ENCODE measurements around the gene PAPOLB.
"Not testable (repeated sequence)": the region's sequence is repeated elsewhere in the genome, so short reads cannot be mapped to it uniquely, and the experiment has no call there.

Gene PAPOLB

GRCh38 chr7:4861673-4862072 lies at the start of gene PAPOLB:
Gene PAPOLB (minus strand): TSS chr7:4862030. CDS start chr7:4861810, 220 bp downstream.
- DNase-seq = no peak

GRCh38 chr7:4911111-4911828 lies 49.4 kb upstream of the PAPOLB start:
- DNase-seq = no peak

GRCh38 chr7:4906682-4907081 lies 44.9 kb upstream of the PAPOLB start:
- no peak for DNase-seq

DNA sequence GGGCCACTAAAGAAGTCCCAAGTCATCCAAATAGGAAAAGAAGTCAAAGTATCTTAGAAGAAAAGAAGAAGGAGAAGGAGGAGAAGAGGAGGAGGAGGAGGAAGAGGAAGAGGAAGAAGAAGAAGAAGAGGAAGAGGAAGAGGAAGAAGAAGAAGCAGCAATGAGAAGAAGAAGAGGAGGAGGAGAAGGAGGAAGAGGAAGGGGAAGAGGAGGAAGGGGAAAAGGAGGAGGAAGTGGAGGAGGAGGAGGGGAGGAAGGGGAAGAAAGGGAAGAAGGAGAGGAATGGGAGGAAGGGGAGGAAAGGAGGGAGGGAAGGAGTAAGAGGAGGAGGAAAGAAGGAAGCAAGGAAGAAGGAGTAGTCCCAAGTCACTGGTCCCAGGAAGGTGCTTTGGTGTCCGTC lies 43.3 kb upstream of the PAPOLB start:
- no peak for DNase-seq

GRCh38 chr7:4904346-4904745 lies 42.5 kb upstream of the PAPOLB start:
- no peak for DNase-seq

- DNase-seq = no peak
These were observed 33.9 kb upstream of the PAPOLB start for GRCh38 chr7:4895766-4896165.

DNA sequence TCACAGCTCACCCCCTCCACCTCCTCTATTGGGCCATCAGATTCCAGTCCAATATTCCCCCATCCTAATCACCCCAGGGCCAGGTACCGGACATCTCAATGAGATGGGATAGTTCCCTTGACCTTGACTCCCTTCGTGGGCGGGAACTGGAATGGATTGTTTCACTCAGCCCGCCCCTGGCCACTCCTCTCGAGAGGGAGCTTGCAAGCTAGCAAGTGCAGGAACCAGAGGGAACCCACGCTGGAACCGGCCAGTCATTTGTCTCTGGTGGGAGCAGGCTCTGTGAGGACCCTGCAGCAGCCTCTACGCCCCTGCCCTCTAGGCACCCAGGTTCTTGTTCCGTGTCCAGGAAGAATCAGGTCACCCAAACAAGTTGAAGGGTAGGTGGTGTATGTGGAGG lies 32.7 kb upstream of the PAPOLB start:
- no peak for DNase-seq

- DNase-seq = no peak
These were observed 32.2 kb upstream of the PAPOLB start for GRCh38 chr7:4893929-4894475.

DNA sequence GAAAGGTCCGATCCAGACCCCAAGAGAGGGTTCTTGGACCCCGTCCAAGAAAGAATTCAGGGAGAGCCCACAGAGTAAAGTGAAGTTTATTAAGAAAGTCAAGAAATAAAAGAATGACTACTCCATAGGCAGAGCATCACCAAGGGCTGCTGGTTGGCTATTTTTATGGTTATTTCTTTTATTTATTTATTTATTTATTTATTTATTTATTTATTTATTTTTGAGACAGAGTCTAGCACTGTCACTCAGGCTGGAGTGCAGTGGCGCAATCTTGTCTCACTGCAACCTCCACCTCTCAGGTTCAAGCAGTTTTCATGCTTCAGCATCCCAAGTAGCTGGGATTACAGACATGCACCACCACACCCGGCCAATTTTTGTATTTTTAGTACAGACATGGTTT lies 31.4 kb upstream of the PAPOLB start:
- not testable (repeated sequence) for DNase-seq

GRCh38 chr7:4891522-4891921 lies 29.7 kb upstream of the PAPOLB start:
- DNase-seq = not testable (repeated sequence)

DNA sequence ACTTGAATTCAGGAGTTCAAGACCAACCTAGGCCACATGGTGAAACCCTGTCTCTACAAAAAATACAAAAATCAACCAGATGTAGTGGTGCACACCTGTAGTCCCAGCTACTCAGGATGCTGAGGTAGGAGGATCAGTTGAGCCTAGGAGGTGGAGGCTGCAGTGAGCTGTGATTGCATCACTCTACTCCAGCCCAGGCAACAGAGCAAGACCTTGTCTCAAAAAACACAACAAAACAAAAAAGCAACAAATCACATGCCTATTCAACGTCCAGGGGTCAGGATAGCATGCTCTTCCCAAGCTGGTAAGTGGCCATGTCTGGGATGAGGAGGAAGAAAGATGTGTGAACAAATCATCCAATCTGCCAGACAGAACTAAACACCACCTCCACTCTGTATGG lies 27.9 kb upstream of the PAPOLB start:
- no peak for DNase-seq

- DNase-seq = no peak
These were observed 26.3 kb upstream of the PAPOLB start for GRCh38 chr7:4888161-4888560.

DNA sequence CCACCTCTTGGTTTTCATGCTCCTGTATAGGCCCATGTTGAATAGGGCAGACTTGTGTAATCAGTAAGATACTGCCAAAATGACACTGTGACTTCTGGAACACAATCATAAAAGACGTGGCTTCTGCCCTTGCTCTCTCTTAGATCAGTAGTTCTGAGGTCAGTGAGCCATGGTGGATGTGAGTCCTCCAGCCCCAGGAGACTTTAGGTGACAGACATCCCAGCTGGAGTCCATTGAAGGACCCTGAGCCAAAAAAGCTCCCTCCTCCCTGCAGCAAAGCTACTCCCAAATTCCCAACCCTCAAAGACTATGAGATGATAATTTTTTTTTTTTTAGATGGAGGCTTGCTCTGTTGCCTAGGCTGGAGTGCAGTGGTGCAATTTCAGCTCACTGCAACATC lies 24.8 kb upstream of the PAPOLB start:
- DNase-seq = no peak

- DNase-seq = no peak
These were observed 23.5 kb upstream of the PAPOLB start for GRCh38 chr7:4885317-4885807.

- no peak for DNase-seq
These were observed 22.3 kb upstream of the PAPOLB start for GRCh38 chr7:4884164-4884563.

- DNase-seq = peak; percentile 75 to 88
These were observed 21.7 kb upstream of the PAPOLB start, which contains the start of gene RADIL for GRCh38 chr7:4883372-4884144. Gene RADIL (minus strand): TSS chr7:4883716. CDS start chr7:4878139, 5,577 bp downstream.

- no peak for DNase-seq
These were observed 21.2 kb upstream of the PAPOLB start for GRCh38 chr7:4883033-4883371.

- DNase-seq = peak in 1 of 2 donors; percentile 41
These were observed 20.6 kb upstream of the PAPOLB start for GRCh38 chr7:4882169-4883032.

DNA sequence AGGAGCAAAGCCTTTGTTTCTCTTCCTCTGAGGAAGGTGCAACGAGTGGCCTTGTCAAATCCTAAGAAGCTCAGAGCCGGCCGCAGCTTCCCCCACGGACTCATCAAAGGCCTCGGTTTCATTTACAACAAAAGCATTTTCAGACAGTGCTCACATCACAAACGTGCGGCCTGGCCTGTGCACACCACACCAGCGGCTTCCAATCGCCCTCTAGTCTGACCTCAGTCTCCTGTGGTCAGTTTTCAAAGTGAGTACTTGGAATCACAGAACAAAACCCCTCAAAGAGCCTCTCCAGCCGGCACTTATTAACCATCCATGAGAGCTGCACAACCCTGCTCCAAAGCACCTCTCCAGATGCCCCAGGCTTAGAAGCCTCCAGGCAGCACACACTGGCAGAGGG lies 18.4 kb upstream of the PAPOLB start:
- no peak for DNase-seq

GRCh38 chr7:4879396-4880081 lies 17.7 kb upstream of the PAPOLB start:
- DNase-seq = no peak

- peak in 1 of 2 donors; percentile 11 for DNase-seq
These were observed 16.8 kb upstream of the PAPOLB start for GRCh38 chr7:4878336-4879335.

All from hippocampal formation (tissue), 2 donors.